Activated naive CD4-positive, alpha-beta T cell treated with anti-CD3 and anti-CD28 coated beads, Interleukin-2, amount 50 U/mL, for 72 hours (primary cell): Measurements from ENCODE around the gene PLEKHG4B. TPM values are rescaled to one million over a fixed set of nuclear protein-coding genes. Genes with fewer than 3 reads are reported as not detected.

Source experiments
- ATAC-seq, 2 donors: fragments of 150-1000 bp; cut with Tn5 transposase; 2 replicates each; pipeline ENCODE4 v1.10.0; 2021; ENCODE audit warnings: mild to moderate bottlenecking in 2 of 2, moderate library complexity in 2 of 2
- DNase-seq, 2 donors: peaks; one replicate each; pipeline ENCODE4 v3.0.0; 2021 to 2022; ENCODE audit warnings: low spot score in 2 of 2
- H3K27ac Mint-ChIP-seq, 2 donors: one replicate each; pipeline ENCODE4 v1.8.0; 2022; ENCODE audit warnings: mild to moderate bottlenecking in 2 of 2, mixed read lengths in 2 of 2
- H3K36me3 Mint-ChIP-seq, 2 donors: one replicate each; pipeline ENCODE4 v1.8.0; 2022; ENCODE audit warnings: mixed read lengths in 2 of 2
- H3K9me3 Mint-ChIP-seq, 2 donors: one replicate each; pipeline ENCODE4 v1.8.0; 2022; ENCODE audit warnings: mixed read lengths in 2 of 2
- total RNA-seq, 2 donors: library from RNA; stranded (reverse); gene quantifications; one replicate each; pipeline ENCODE4 v1.2.3, GENCODE V29; 2022

PLEKHG4B gene
- total RNA-seq, 2 donors from 2014 or later, result 0.47 TPM; not detected in 1

DNA sequence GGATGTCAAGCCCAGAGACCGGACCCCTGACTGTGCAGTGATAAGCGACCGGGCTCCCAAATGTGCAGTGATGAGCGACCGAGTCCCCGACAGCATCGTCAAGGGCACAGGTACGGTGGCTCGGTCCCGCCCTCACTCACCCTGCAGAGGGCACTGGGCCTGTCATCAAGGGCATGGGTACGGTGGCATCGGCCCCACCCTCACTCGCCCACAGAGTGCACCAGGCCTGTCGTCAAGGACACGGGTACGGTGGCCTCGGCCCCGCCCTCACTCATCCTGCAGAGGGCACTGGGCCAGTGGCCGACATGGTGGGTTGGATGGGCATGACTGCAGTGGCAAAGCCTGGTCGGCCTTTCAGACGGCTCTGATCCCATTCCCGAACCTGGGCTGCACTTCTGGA, 89.6 kb downstream of the PLEKHG4B start:
- ATAC-seq, result no peak
- no peak overlapping the region for H3K27ac Mint-ChIP-seq
- no peak for DNase-seq
- H3K36me3 Mint-ChIP-seq, result no peaks in the 10 kb centered on the region
- H3K9me3 Mint-ChIP-seq, result no peaks in the 10 kb centered on the region

DNA sequence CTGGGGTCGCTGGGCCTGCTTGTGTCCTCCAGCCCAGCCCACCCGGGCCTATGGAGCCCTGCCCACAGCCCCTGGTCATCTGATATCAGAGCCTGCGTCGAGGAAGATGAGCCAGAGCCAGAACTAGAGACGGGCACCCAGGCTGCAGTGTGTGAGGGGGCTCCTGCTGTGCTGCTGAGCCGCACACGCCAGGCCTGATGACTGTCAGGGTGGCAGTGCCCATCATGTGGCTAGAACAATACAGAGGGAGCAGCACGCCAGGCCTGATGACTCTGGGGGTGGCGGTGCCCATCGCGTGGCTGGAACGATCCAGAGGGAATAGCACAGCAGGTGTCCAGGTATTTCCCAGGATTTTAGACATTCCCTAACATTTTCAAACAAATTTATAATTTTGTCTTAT, 90.2 kb downstream of the PLEKHG4B start:
- peak overlapping the region in 1 of 2 donors; percentile 10 for H3K27ac Mint-ChIP-seq
- no peaks in the 10 kb centered on the region for H3K36me3 Mint-ChIP-seq
- DNase-seq (no peak), ATAC-seq (no peak)
- no peaks in the 10 kb centered on the region for H3K9me3 Mint-ChIP-seq

GRCh38 chr5:184471-184870, 92.5 kb downstream of the PLEKHG4B start:
- no peaks in the 10 kb centered on the region for H3K9me3 Mint-ChIP-seq
- no peak overlapping the region for H3K27ac Mint-ChIP-seq
- ATAC-seq, result no peak
- H3K36me3 Mint-ChIP-seq, result no peaks in the 10 kb centered on the region
- no peak for DNase-seq

DNA sequence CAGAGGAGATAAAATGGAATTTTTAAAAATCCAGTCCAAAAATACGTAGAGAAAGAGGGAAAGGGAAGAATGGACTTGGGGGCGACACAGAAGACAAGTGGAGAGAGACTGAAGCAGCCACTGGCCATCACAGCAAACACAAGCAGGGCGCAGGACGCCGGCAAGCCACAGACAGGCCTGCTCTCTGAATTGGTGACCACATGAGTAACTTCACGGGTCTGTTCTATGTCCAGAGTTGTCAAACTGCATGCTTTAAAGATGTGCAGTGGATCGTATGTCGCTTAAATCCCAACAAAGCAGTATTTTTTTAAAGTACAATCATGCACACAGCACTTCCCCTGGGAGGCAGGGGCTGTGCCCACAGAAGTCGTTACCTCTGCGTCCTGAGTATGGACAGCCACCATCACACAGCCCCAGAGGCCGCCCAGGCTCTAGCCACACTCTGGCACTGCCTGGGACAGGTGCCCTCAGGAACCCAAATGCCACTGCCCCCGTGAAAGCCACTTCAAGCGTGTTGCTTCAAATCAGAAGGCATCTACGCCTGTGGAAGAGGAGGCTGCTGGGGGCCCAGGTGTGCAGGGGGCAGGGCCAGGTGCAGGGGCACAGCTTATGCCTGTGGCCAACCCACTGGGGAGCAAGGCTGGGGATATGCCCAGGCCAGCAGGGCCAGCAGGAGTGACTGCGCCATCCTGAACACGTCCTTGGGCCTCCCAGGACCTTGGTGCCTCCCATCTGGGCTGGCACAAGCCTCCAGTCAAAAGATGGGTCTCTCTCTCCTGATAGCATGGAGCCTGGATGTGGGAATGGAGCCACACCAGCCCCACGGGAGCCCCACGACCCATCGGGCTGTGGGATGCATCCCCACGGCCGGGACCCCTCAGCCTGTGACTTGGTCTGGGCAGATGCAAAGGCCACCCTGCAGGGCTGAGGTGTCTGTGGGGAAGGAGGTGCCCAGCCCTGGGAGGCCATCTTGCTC, 93.4 kb downstream of the PLEKHG4B start:
- ATAC-seq (no peak), DNase-seq (no peak)
- no peaks in the 10 kb centered on the region for H3K9me3 Mint-ChIP-seq
- no peak overlapping the region for H3K27ac Mint-ChIP-seq
- H3K36me3 Mint-ChIP-seq, result no peaks in the 10 kb centered on the region

GRCh38 chr5:186091-187041, 94.4 kb downstream of the PLEKHG4B start:
- ATAC-seq (no peak), DNase-seq (no peak)
- Mint-ChIP-seq H3K36me3 (no peaks in the 10 kb centered on the region), H3K9me3 (no peaks in the 10 kb centered on the region), H3K27ac (no peak overlapping the region)

- no peaks in the 10 kb centered on the region for H3K36me3 Mint-ChIP-seq
- ATAC-seq, result no peak
- no peak for DNase-seq
- no peak overlapping the region for H3K27ac Mint-ChIP-seq
- no peaks in the 10 kb centered on the region for H3K9me3 Mint-ChIP-seq
These were observed 95.1 kb downstream of the PLEKHG4B start for GRCh38 chr5:187042-187431.

- no peaks in the 10 kb centered on the region for H3K9me3 Mint-ChIP-seq
- ATAC-seq (no peak), DNase-seq (no peak)
- H3K36me3 Mint-ChIP-seq, result no peaks in the 10 kb centered on the region
- peak overlapping the region in 1 of 2 donors; percentile 20 for H3K27ac Mint-ChIP-seq
These were observed 95.9 kb downstream of the PLEKHG4B start for GRCh38 chr5:187617-188451.

GRCh38 chr5:188488-189481, 96.8 kb downstream of the PLEKHG4B start:
- peak; percentile 93 to 96 for ATAC-seq
- Mint-ChIP-seq H3K36me3 (no peaks in the 10 kb centered on the region), H3K9me3 (no peaks in the 10 kb centered on the region), H3K27ac (peak overlapping the region in 1 of 2 donors; percentile 20)
- DNase-seq, result peak; percentile 81 to 93

DNA sequence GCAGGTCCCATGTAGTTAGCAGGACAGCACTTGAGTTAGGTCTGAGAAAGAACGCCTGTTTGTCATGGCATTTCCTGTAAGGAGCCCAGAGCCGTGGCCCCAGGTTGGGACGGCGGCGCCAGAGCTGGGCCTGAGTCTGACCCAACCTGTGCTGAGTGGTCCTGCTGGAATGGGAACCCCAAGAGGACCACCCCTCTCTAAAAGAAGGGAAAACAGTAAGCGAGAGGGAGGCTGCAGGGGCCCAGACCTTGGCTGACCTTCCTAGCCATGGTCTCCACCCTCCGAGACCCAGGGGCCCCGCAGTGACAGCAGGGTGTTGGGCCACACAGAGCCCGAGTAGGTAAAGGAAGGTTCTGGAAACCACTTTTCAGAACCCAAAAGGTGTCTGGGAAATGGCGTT, 97.5 kb downstream of the PLEKHG4B start:
- DNase-seq, result no peak
- Mint-ChIP-seq H3K36me3 (no peaks in the 10 kb centered on the region), H3K27ac (peak overlapping the region in 1 of 2 donors; percentile 20), H3K9me3 (no peaks in the 10 kb centered on the region)
- no peak for ATAC-seq

DNA sequence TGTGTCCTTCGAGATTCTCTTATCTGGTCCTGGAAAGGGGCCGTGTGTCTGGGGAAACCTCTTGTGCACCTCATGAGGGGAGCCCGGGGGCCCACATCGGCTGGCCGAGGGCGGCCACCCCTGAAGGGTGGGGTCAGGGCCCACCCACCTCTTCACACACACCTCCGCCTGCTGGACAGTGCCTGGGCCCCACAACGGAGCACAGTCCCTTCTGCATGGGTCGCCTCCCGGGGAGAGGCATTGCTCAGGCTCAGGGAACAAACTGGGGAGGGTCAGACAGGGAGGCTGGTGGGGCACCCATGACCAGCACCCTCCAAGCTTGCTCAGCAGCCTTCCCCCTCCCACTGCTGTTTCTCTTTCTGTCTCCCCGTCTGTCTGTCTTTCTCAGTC, 98.0 kb downstream of the PLEKHG4B start:
- ATAC-seq (no peak), DNase-seq (no peak)
- Mint-ChIP-seq H3K27ac (no peak overlapping the region), H3K9me3 (no peaks in the 10 kb centered on the region), H3K36me3 (no peaks in the 10 kb centered on the region)

GRCh38 chr5:190366-191035, 98.5 kb downstream of the PLEKHG4B start:
- Mint-ChIP-seq H3K9me3 (no peaks in the 10 kb centered on the region), H3K27ac (no peak overlapping the region), H3K36me3 (no peaks in the 10 kb centered on the region)
- ATAC-seq, result peak in 1 of 2 donors; percentile 14
- no peak for DNase-seq

DNA sequence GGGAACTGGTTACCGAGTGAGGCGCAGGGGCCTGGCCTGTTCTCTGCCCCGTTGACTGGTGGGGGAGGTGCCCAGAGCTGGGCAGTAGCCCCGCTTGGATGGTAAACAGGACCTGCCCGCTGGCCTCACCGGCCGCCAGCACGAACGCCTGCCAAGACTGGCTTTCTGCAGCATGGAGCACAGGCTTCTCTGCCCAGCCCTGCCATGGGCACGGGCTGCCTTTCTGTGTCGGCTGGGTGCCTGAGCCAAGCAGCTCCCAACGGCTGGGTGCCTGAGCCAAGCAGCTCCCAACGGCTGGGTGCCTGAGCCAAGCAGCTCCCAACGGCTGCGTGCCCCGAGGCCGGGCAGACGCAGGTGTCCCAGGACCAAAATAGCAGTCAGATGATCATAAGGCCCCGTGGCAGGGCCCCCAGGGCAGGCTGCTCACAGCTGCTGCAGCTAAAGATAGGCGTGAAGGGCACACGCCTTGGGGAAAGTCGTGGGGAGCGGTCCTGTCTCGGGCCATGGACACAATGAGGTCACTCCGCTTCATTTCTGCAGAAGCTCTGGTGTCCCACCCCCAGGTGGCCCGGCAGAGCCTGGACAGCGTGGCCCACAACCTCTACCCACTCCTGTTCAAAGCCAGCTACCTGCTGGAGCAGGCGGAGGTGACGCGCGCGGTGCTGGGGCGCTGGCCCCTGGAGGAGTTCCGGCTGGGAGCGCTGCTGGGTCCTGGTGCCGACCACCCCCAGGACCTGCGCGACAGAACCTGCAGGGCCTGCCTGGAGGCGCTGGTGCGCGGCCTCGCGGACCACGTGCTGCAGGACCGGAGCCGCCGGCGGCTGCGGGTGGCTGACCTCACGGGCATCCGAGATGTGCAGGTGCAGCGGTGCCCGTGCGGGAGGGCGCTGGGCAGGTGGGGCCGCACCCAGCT, 99.3 kb downstream of the PLEKHG4B start, which contains the start of gene LRRC14B:
TSS of gene LRRC14B (plus strand) at position 460 of the 913 bp plus-strand sequence. CDS start at position 504, 44 bp downstream.
- Mint-ChIP-seq H3K36me3 (no peaks in the 10 kb centered on the region), H3K9me3 (no peaks in the 10 kb centered on the region), H3K27ac (peak within 1 kb of the TSS in 1 of 2 donors; percentile 32)
- peak in 1 of 2 donors; percentile 23 for ATAC-seq
- no peak for DNase-seq

DNA sequence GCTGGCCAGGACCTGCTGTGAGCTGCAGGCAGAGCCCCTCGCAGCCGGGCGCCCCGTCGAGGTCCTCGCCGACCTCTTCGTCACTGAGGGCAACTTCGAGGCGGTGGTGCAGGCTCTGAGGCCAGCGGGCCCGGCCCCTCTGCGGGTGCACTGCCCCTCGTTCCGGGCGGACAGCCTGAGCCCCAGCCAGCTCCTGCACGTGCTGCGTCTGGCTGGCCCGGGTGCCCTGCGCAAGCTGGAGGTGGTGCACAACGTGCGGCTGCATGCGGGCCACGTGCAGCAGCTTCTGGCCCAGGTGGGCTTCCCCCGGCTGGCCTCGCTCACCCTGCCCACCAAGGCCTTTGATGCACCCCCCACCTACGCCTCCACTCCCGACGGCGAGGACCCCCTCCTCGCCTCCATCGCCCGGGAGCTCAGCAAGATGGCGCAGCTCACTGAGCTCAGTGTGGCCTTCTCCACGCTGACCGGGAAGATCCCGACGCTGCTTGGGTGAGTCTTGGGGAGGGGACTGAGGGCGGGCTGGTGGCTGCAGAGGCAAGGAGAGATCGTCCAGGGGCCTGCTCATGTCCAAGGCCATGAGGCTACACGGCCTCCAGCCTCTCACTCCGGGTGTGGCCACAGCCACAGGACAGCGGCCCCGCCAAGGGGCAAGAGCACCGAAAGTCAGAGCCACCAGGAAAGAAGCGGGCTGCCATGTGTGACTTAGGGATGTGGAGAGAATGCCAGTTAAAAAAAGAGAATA, 100.2 kb downstream of the PLEKHG4B start:
- ATAC-seq (no peak), DNase-seq (no peak)
- Mint-ChIP-seq H3K36me3 (no peaks in the 10 kb centered on the region), H3K9me3 (no peaks in the 10 kb centered on the region), H3K27ac (peak overlapping the region in 1 of 2 donors; percentile 32)
